GM18873 (cell line): ENCODE data around the gene ASCL5.
"Not testable (repeated sequence)": the region's sequence is repeated elsewhere in the genome, so short reads cannot be mapped to it uniquely, and the experiment has no call there.

Source experiments
- ATAC-seq: cut with Tn5 transposase; IDR thresholded peaks from one replicate; pipeline ENCODE4 v1.9.1; 2021; ENCODE audit warnings: mild to moderate bottlenecking, moderate library complexity, moderate number of reproducible peaks; ENCODE audit not compliant: unreplicated experiment, low FRiP score

The ASCL5 gene

GRCh38 chr1:201126832-201127754 is at the start of gene ASCL5:
ASCL5 (minus strand) TSS chr1:201127184; CDS start chr1:201115372, 11,812 bp downstream.
- ATAC-seq: no peak

GRCh38 chr1:201175820-201176500 is 49.0 kb upstream of the ASCL5 start:
- no peak for ATAC-seq

- no peak for ATAC-seq
These were observed 46.8 kb upstream of the ASCL5 start for GRCh38 chr1:201173736-201174135.

GRCh38 chr1:201172999-201173610 is 46.1 kb upstream of the ASCL5 start:
- ATAC-seq: no peak

GRCh38 chr1:201172326-201172725 is 45.3 kb upstream of the ASCL5 start:
- ATAC-seq: no peak

- ATAC-seq: peak; percentile 29
These were observed 44.4 kb upstream of the ASCL5 start for GRCh38 chr1:201171063-201172036.

GRCh38 chr1:201170533-201171062 is 43.6 kb upstream of the ASCL5 start:
- ATAC-seq: peak; percentile 83

- ATAC-seq: no peak
These were observed 43.1 kb upstream of the ASCL5 start for GRCh38 chr1:201169971-201170532.

GRCh38 chr1:201169203-201169602 is 42.2 kb upstream of the ASCL5 start:
- no peak for ATAC-seq

- ATAC-seq: no peak
These were observed 40.3 kb upstream of the ASCL5 start for GRCh38 chr1:201167041-201167991.

- no peak for ATAC-seq
These were observed 37.7 kb upstream of the ASCL5 start for GRCh38 chr1:201164645-201165044.

GRCh38 chr1:201163707-201164106 is 36.7 kb upstream of the ASCL5 start:
- no peak for ATAC-seq

GRCh38 chr1:201163036-201163435 is 36.1 kb upstream of the ASCL5 start:
- ATAC-seq: not testable (repeated sequence)

GRCh38 chr1:201157949-201158348 is 31.0 kb upstream of the ASCL5 start:
- no peak for ATAC-seq

- no peak for ATAC-seq
These were observed 29.8 kb upstream of the ASCL5 start for GRCh38 chr1:201156819-201157218.

- no peak for ATAC-seq
These were observed 29.4 kb upstream of the ASCL5 start for GRCh38 chr1:201156346-201156745.

- no peak for ATAC-seq
These were observed 28.4 kb upstream of the ASCL5 start for GRCh38 chr1:201155354-201155753.
